Adrenal gland (tissue), 12 donors: ENCODE measurements around the gene TNIK. TPM values are rescaled to one million over a fixed set of nuclear protein-coding genes. Genes with fewer than 3 reads are reported as not detected.

Experiments
- DNase-seq, 7 donors: peaks; one replicate each; pipeline ENCODE4 v3.0.0-alpha.2; 2019 to 2020
- H3K27ac ChIP-seq, 5 donors: fragments of 200-600 bp; sonication (generic) in 4 of 5; 1 replicate in 3 of 5; 2 replicates in 2 of 5; pipeline versions ENCODE4 v1.5.1 to v1.8.0; 2016 to 2020; ENCODE audit warnings: mild to moderate bottlenecking in 1 of 5
- H3K27me3 ChIP-seq: fragments of 200-600 bp; 2 replicates; pipeline ENCODE4 v1.8.0; 2021
- H3K36me3 ChIP-seq, 2 donors: fragments of 200-600 bp; replicated peaks in 1 of 2; 1 replicate in 1 of 2; 2 replicates in 1 of 2; pipeline versions ENCODE4 v1.5.1 to v1.8.0; 2018 to 2022
- H3K4me1 ChIP-seq, 2 donors: fragments of 200-600 bp; replicated peaks in 1 of 2; 1 replicate in 1 of 2; 2 replicates in 1 of 2; pipeline versions ENCODE4 v1.5.1 to v1.8.0; 2018 to 2021
- H3K4me3 ChIP-seq, 4 donors: fragments of 200-600 bp; sonication (generic) in 3 of 4; one replicate each; pipeline ENCODE4 v1.5.1; 2016 to 2018
- H3K9me3 ChIP-seq, 3 donors: fragments of 200-600 bp; sonication (generic) in 1 of 3; replicated peaks in 1 of 3; 1 replicate in 2 of 3; 2 replicates in 1 of 3; pipeline versions ENCODE4 v1.5.1 to v1.8.0; 2016 to 2021
- POLR2A ChIP-seq, 2 donors: fragments of 450-650 bp; IDR thresholded peaks; one replicate each; pipeline ENCODE4 v1.6.1; 2017; ENCODE audit warnings: antibody characterized with exemption in 2 of 2, mild to moderate bottlenecking in 2 of 2, moderate library complexity in 1 of 2
- WGBS, 4 donors: extraction: QIAGEN DNeasy Blood & Tissue Kit in 2 of 4; methylation state at CpG; one replicate each; pipeline versions ENCODE4 v1.1.5 to v1.1.7; 2013 to 2017; 5-methylcytosine and 5-hydroxymethylcytosine counted together
- intact Hi-C, 2 donors: fragments of 100-400 bp; cut with DNase I; formaldehyde crosslinking; loops; one replicate each; pipeline versions ENCODE4 v1.14.1 to v1.15.0; 2022 to 2023
- polyA plus RNA-seq, 3 donors: library from polyadenylated mRNA; stranded (reverse); fragments of 200-250 nt in 2 of 3; fragments of 350-450 nt in 1 of 3; fragmentation: Illumina TruSeq in 1 of 3; extraction: RNeasy Lipid Tissue Mini Kit (QIAGEN cat#74804) in 1 of 3; gene quantifications; one replicate each; pipeline ENCODE4 v1.2.3, GENCODE V29; 2013 to 2014
- total RNA-seq, 9 donors: library from RNA; depleted of rRNA in 4 of 9; stranded (reverse); fragments of >200 nt in 4 of 9; fragments of 120-200 nt in 1 of 9; fragmentation: NEBNext Ultra II Directional in 1 of 9; extraction: Animal tissue kit (Norgen Biotek cat#: 25700) in 1 of 9; gene quantifications; one replicate each; pipeline versions ENCODE4 v1.1.0 to v1.2.4, GENCODE V29; 2013 to 2023
- TF ChIP-seq, protein P1 (sequence below), 6 experiments: fragments of 450-650 bp in 4 of 6; fragments of 200-600 bp in 2 of 6; sonication (generic) in 1 of 6; IDR thresholded peaks; 1 replicate in 5 of 6; 2 replicates in 1 of 6; pipeline versions ENCODE4 v1.5.1 to v1.8.0; 2016 to 2021; ENCODE audit warnings: antibody characterized with exemption in 6 of 6, mild to moderate bottlenecking in 2 of 6, moderate library complexity in 1 of 6
- donor health status: healthy with polysubstance abuse.
- donor health status: Bipolar disorder and iron deficiency.
- donor health status: DM: yes; HTN: yes; CAD: no.
- donor health status: DM: no; HTN: no; CAD: no.
- donor health status: DM: no; HTN: no; CAD: no.
- donor health status: DM: yes; HTN: yes; CAD: no.

Gene TNIK
- total and polyA plus RNA-seq, 12 donors, result 4.9 to 33.1 (median 10.7) TPM

DNA sequence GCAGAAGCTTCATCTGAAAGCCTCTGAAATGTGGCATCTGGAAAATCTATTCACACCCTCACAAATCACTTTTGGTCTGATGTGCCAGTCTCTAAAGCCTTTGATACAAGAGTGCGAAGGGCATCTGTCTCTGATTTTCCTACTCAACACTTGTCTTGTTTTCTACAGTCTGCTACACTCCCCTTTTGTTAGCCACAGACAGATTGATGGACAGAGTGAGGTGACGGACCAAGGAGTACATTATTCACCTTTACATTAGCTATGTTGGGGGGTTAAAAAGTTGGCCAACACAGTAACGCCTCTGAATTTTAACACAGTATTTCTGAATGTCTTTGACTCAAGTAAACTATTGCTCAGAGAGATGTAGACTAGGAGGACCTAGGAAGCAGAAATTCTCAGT is 63.1 kb downstream of the TNIK start:
- no peak overlapping the region for H3K27ac ChIP-seq
- H3K27me3 ChIP-seq, result no peaks in the 10 kb centered on the region
- no peaks in the 10 kb centered on the region for H3K36me3 ChIP-seq
- intact Hi-C loops, result no loop called here
- no peak for DNase-seq
- H3K4me1 ChIP-seq, result peaks cover 0 to 4% of the 10 kb centered on the region in 2 donors
- no peak for TF ChIP-seq POLR2A (IDR thresholded peaks at IDR 0.05)
- TF ChIP-seq, protein P1, sequence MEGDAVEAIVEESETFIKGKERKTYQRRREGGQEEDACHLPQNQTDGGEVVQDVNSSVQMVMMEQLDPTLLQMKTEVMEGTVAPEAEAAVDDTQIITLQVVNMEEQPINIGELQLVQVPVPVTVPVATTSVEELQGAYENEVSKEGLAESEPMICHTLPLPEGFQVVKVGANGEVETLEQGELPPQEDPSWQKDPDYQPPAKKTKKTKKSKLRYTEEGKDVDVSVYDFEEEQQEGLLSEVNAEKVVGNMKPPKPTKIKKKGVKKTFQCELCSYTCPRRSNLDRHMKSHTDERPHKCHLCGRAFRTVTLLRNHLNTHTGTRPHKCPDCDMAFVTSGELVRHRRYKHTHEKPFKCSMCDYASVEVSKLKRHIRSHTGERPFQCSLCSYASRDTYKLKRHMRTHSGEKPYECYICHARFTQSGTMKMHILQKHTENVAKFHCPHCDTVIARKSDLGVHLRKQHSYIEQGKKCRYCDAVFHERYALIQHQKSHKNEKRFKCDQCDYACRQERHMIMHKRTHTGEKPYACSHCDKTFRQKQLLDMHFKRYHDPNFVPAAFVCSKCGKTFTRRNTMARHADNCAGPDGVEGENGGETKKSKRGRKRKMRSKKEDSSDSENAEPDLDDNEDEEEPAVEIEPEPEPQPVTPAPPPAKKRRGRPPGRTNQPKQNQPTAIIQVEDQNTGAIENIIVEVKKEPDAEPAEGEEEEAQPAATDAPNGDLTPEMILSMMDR (IDR thresholded peaks at IDR 0.05), result no peak
- H3K4me3 ChIP-seq, result no peak overlapping the region
- H3K9me3 ChIP-seq, result no peaks in the 10 kb centered on the region
- whole genome bisulfite sequencing, 4 donors, result 86 to 97% (median 94%) methylated on average over 3 of the region's 3 CpGs

DNA sequence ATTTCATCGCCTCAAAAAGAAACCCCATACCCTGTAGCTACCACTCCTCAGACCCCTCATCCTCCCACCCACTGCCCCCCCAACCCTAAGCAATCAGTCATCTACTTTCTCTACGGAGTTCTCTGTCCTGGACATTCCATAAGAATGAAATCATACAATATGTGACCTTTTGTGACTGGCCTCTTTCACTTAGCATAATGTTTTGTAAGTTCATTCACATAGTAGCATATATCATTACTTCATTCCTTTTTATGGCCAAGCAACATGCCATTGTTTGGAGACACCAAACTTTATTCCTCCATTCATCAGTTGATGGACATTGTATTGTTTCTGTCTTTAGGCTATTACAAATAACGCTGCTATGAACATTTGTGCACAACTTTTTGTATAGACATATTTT is 64.2 kb downstream of the TNIK start:
- Histone ChIP-seq H3K36me3 (no peaks in the 10 kb centered on the region), H3K27ac (no peak overlapping the region), H3K9me3 (no peaks in the 10 kb centered on the region), H3K4me1 (peaks cover 0 to 4% of the 10 kb centered on the region in 2 donors), H3K4me3 (no peak overlapping the region), H3K27me3 (no peaks in the 10 kb centered on the region)
- 69 to 72% (median 70%) methylated on average over 3 of the region's 3 CpGs for WGBS, 4 donors
- no peak for DNase-seq
- intact Hi-C loops, result no loop called here
- TF ChIP-seq, protein P1 (IDR thresholded peaks at IDR 0.05), result no peak
- TF ChIP-seq POLR2A (IDR thresholded peaks at IDR 0.05), result no peak

DNA sequence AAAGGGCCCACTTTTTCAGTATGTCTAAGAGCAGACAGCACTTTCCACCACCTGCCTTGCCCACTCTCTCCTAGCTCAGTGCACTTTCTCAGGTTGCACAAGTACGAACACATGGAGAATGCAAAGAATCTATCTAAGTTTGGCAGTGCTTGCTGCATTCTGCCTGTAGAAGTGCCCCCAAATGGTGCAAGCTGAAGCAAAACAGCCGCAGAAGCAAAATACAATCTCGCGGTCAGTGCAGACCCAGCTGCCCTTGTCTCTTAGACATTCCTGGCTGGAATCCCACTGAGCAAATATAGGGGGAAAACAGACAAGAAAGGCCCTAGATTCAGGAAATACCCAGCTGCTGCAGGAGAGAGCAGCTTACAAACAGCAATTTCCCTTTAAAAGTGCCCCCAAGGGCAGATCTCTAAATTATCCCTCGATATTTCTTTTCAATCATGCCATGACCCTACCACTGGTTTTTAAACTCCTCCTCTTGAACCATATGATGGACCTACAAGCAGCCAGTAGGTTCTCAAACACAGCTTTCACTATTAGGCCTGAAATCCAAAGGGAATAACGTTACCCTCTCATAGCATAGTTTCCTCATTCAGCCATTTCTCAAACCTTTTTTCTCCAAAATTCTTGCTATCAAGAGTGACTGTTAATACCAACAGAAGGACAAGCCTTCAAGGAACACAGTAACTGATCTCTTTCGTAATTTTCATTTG is 67.0 kb downstream of the TNIK start:
- Histone ChIP-seq H3K27ac (no peak overlapping the region), H3K27me3 (no peaks in the 10 kb centered on the region), H3K4me1 (peaks cover 0 to 4% of the 10 kb centered on the region in 2 donors), H3K4me3 (no peak overlapping the region), H3K9me3 (no peaks in the 10 kb centered on the region), H3K36me3 (no peaks in the 10 kb centered on the region)
- intact Hi-C loops, result no loop called here
- 27 to 55% (median 48%) methylated on average over 7 of the region's 7 CpGs for WGBS, 4 donors
- DNase-seq, result no peak
- TF ChIP-seq, protein P1 (IDR thresholded peaks at IDR 0.05), result no peak

DNA sequence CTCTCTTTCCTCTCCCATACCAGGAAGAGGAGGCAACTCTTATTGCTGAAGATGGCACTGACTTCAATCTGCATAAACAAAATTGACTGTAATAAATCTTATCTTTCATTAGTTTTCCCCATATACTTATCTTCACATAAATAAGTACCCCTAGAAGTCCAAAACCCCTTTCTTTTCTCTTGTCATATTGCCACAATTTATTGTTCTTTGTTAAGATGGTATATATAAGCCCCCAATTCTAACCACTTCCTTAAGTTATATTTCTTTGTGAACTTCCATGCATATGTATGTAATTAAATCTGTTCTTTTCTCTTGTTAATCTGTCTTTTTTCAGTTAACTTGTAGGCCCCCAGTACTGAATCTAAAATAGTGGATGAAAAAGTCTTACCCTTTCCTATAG is 68.8 kb downstream of the TNIK start:
- no peak for DNase-seq
- Histone ChIP-seq H3K27me3 (no peaks in the 10 kb centered on the region), H3K27ac (no peak overlapping the region), H3K9me3 (no peaks in the 10 kb centered on the region), H3K4me3 (no peak overlapping the region), H3K4me1 (peaks cover 0 to 4% of the 10 kb centered on the region in 2 donors), H3K36me3 (no peaks in the 10 kb centered on the region)
- TF ChIP-seq POLR2A (IDR thresholded peaks at IDR 0.05), result no peak
- TF ChIP-seq, protein P1 (IDR thresholded peaks at IDR 0.05), result no peak
- intact Hi-C loops, result no loop called here
